Activated naive CD4-positive, alpha-beta T cell treated with anti-CD3 and anti-CD28 coated beads, Interleukin-2, amount 10 ng/mL, durations not matched to agents 7 days and 5 days (primary cell): ENCODE results near the gene SOCS3.
"Not testable (repeated sequence)": the region's sequence is repeated elsewhere in the genome, so short reads cannot be mapped to it uniquely, and the experiment has no call there.

Source experiments
- CTCF ChIA-PET: fragments of 350-600 bp; sonication (Branson Sonifier 250); formaldehyde crosslinking; loops from one replicate; lab custom pipeline; 2021; ENCODE audit warnings: antibody characterized with exemption; lab: Charles Lee
- DNase-seq: peaks from one replicate; pipeline ENCODE4 v3.0.0-alpha.2; 2020
- H3K27ac Mint-ChIP-seq: one replicate; pipeline ENCODE4 v1.8.0; 2021; ENCODE audit warnings: mild to moderate bottlenecking, moderate library complexity, mixed read lengths
- H3K27me3 Mint-ChIP-seq: one replicate; pipeline ENCODE4 v1.8.0; 2021; ENCODE audit warnings: mild to moderate bottlenecking, mixed read lengths
- H3K36me3 Mint-ChIP-seq: one replicate; pipeline ENCODE4 v1.8.0; 2021; ENCODE audit warnings: mixed read lengths
- H3K4me1 Mint-ChIP-seq: one replicate; pipeline ENCODE4 v1.8.0; 2021; ENCODE audit warnings: mixed read lengths
- H3K4me3 Mint-ChIP-seq: one replicate; pipeline ENCODE4 v1.8.0; 2021; ENCODE audit warnings: mild to moderate bottlenecking, moderate library complexity, mixed read lengths
- H3K9me3 Mint-ChIP-seq: one replicate; pipeline ENCODE4 v1.8.0; 2021; ENCODE audit warnings: mixed read lengths

Gene SOCS3

DNA sequence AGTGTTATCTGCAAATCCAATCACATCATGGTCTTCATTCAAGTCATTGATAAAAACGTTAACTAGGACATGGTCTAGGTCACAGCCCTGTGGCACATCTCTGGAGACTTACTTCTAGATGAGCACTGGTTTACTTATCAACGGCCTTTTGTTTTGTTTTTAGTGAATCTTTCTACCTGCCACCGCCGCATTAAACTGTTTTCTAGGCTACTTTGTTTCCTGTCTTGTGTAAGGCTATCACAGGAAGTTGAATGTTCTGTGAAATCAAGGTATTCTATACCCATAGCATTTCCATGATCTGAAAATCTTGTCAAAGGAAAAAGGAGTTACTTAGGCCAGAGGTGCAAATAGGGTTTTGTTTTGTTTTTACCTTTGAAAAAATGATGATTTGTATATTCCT is 26.9 kb downstream of the SOCS3 start:
- CTCF ChIA-PET = no interaction called here
- DNase-seq = no peak
- H3K36me3 Mint-ChIP-seq = no peaks in the 10 kb centered on the region
- peaks cover 40% of the 10 kb centered on the region for H3K4me1 Mint-ChIP-seq
- H3K4me3 Mint-ChIP-seq = no peak overlapping the region
- peak overlapping the region; percentile 88 for H3K27ac Mint-ChIP-seq
- no peaks in the 10 kb centered on the region for H3K9me3 Mint-ChIP-seq
- peaks cover 32% of the 10 kb centered on the region for H3K27me3 Mint-ChIP-seq

GRCh38 chr17:78331355-78331754 is 28.5 kb downstream of the SOCS3 start:
- H3K36me3 Mint-ChIP-seq, CTCF ChIA-PET, H3K9me3 Mint-ChIP-seq, H3K4me3 Mint-ChIP-seq, DNase-seq: not testable (repeated sequence)
- Mint-ChIP-seq H3K27ac (peak overlapping the region; percentile 37), H3K27me3 (peaks cover 20% of the 10 kb centered on the region), H3K4me1 (peaks cover 37% of the 10 kb centered on the region)

GRCh38 chr17:78330570-78331224 is 29.2 kb downstream of the SOCS3 start:
- no peaks in the 10 kb centered on the region for H3K9me3 Mint-ChIP-seq
- no peak overlapping the region for H3K27ac Mint-ChIP-seq

GRCh38 chr17:78329263-78330059 is 30.4 kb downstream of the SOCS3 start:
- H3K4me1 Mint-ChIP-seq = peaks cover 39% of the 10 kb centered on the region
- peaks cover 12% of the 10 kb centered on the region for H3K27me3 Mint-ChIP-seq
- CTCF ChIA-PET = interaction anchor here (1.1 kb wide), 1 partner anchor 10 kb away, joined by 4 read pairs; no protein-coding TSS in a partner anchor
- no peak overlapping the region for H3K27ac Mint-ChIP-seq
- DNase-seq = no peak
- H3K9me3 Mint-ChIP-seq = no peaks in the 10 kb centered on the region
- no peak overlapping the region for H3K4me3 Mint-ChIP-seq
- no peaks in the 10 kb centered on the region for H3K36me3 Mint-ChIP-seq

More at GRCh38 chr17:78330570-78331224, 29.2 kb downstream of the SOCS3 start:
- no peak for DNase-seq
- CTCF ChIA-PET = no interaction called here
- H3K4me1 Mint-ChIP-seq = peaks cover 37% of the 10 kb centered on the region
- no peaks in the 10 kb centered on the region for H3K36me3 Mint-ChIP-seq
- no peak overlapping the region for H3K4me3 Mint-ChIP-seq
- H3K27me3 Mint-ChIP-seq = peaks cover 17% of the 10 kb centered on the region

- CTCF ChIA-PET = no interaction called here
- H3K9me3 Mint-ChIP-seq = no peaks in the 10 kb centered on the region
- peaks cover 37% of the 10 kb centered on the region for H3K4me1 Mint-ChIP-seq
- no peak overlapping the region for H3K4me3 Mint-ChIP-seq
- H3K27ac Mint-ChIP-seq = no peak overlapping the region
- no peaks in the 10 kb centered on the region for H3K36me3 Mint-ChIP-seq
- H3K27me3 Mint-ChIP-seq = peaks cover 14% of the 10 kb centered on the region
- DNase-seq = no peak
Observed at GRCh38 chr17:78327880-78328279, 32.0 kb downstream of the SOCS3 start.

DNA sequence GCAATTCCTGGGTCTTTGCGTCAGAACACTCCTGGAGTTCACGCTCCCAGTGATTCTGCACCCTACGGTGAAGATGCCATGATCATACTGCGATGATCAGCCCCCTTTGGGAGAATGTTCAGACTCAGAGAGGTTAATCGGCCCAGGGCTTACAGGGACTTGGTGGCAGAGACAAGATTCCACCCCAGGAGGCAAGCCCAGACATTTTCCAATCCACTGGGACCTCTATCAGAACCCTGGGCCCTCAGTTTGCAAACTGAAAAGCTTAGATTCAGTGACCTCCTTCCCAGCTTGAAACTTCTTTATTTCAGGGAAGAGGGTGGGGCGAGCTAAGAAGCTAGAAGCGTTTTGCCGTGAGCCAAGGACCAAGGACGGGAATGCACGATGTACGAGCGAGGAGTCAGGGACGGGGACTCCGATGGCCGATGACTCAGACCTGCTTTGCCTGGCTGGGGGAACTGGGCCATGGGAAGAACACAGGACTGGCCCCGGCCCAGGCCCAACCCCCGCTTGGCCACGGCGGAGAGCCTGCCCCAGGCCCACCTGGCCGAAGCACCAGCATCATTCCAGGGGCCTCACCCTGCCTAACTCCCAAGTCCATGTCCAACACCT is 34.7 kb downstream of the SOCS3 start:
- no peak for DNase-seq
- peaks cover 19% of the 10 kb centered on the region for H3K27me3 Mint-ChIP-seq
- no peaks in the 10 kb centered on the region for H3K9me3 Mint-ChIP-seq
- H3K4me1 Mint-ChIP-seq = peaks cover 23% of the 10 kb centered on the region
- H3K4me3 Mint-ChIP-seq = no peak overlapping the region
- peak overlapping the region; percentile 26 for H3K27ac Mint-ChIP-seq
- CTCF ChIA-PET = interaction anchor here (1.1 to 1.5 kb wide), 2 partner anchors 14 to 37 kb away, joined by 3 to 5 read pairs; no protein-coding TSS in a partner anchor
- H3K36me3 Mint-ChIP-seq = no peaks in the 10 kb centered on the region

DNA sequence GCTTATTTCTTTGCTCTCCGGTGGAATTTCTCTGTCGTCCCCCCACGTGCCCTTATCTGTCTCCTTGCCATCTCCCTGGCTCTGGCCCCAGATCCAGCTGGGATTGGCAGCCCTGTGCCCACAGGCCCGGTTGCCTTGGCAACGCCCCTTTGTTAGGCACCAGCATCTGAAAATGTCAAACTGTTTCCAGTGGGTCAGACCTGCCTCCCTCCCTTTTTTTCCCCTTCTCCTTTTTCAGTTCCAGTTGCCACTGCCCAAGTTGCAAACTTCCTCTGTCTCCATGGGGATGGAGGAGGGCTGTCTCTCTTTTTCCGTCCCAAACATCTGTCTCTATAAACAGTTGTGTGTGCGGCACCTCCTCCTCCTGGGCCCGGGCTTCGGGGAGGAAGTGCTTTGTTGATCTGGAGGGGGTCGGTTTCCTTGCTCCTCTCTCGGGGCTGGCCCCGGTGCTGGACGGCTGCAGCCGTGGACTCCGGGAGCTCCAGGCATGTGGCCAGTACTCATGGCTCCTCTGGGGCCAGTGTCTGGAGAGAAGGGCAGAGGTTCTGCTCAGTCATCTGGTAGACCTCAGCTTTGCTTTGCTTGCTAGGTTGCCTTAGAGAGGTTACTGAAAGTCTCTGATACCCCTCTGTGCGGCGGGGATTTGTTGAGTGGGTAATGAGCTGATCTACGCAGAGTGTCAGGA is 35.3 kb downstream of the SOCS3 start:
- H3K36me3 Mint-ChIP-seq = no peaks in the 10 kb centered on the region
- CTCF ChIA-PET = interaction anchor here (1.1 kb wide), 1 partner anchor 14 kb away, joined by 5 read pairs; no protein-coding TSS in a partner anchor
- H3K9me3 Mint-ChIP-seq = no peaks in the 10 kb centered on the region
- peaks cover 23% of the 10 kb centered on the region for H3K4me1 Mint-ChIP-seq
- peak overlapping the region; percentile 26 for H3K27ac Mint-ChIP-seq
- H3K4me3 Mint-ChIP-seq = peak overlapping the region; percentile 13
- DNase-seq = peak; percentile 57
- H3K27me3 Mint-ChIP-seq = peaks cover 19% of the 10 kb centered on the region

- Mint-ChIP-seq H3K27me3 (peaks cover 19% of the 10 kb centered on the region), H3K4me3 (no peak overlapping the region), H3K36me3 (no peaks in the 10 kb centered on the region), H3K4me1 (peaks cover 18% of the 10 kb centered on the region), H3K27ac (no peak overlapping the region), H3K9me3 (no peaks in the 10 kb centered on the region)
- CTCF ChIA-PET = no interaction called here
- no peak for DNase-seq
Observed at GRCh38 chr17:78323826-78324390, 36.0 kb downstream of the SOCS3 start.

- Mint-ChIP-seq H3K27me3 (peaks cover 27% of the 10 kb centered on the region), H3K36me3 (no peaks in the 10 kb centered on the region), H3K4me1 (peaks cover 17% of the 10 kb centered on the region), H3K27ac (peak overlapping the region; percentile 19), H3K4me3 (no peak overlapping the region), H3K9me3 (no peaks in the 10 kb centered on the region)
- CTCF ChIA-PET = no interaction called here
- DNase-seq = no peak
Observed at GRCh38 chr17:78322858-78323455, 36.9 kb downstream of the SOCS3 start.

DNA sequence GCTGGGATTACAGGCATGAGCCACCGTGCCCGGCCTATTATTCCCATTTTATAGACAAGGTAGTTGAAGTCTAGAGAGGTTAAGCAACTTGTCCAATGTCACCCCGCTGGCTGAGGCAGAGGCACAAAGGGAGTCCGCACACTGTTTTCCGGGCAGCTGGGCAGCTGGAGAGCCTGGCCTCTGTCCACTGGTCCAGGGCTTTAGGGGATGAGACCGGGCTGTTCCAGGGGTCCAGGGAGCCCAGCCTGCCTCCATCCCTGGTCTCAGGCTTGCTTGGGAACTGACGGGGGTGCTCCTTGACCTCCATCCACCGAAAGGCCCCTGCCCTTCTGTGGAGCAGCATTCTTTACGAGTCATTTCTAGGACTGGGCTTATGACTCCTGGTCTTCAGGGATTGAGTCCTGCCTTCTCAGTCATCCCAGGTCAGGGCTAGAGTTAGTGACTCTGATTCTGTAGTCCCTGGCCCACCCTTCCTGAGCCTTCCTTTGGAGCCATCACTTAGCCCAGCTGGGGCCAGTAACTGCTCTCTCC is 37.5 kb downstream of the SOCS3 start:
- Mint-ChIP-seq H3K9me3 (no peaks in the 10 kb centered on the region), H3K36me3 (no peaks in the 10 kb centered on the region), H3K27me3 (peaks cover 33% of the 10 kb centered on the region), H3K4me1 (peaks cover 22% of the 10 kb centered on the region), H3K27ac (no peak overlapping the region), H3K4me3 (no peak overlapping the region)
- no peak for DNase-seq
- CTCF ChIA-PET = no interaction called here

- DNase-seq = no peak
- no peaks in the 10 kb centered on the region for H3K9me3 Mint-ChIP-seq
Observed at GRCh38 chr17:78318843-78319242, 41.0 kb downstream of the SOCS3 start.

GRCh38 chr17:78318407-78318806 is 41.5 kb downstream of the SOCS3 start:
- Mint-ChIP-seq H3K27me3 (peaks cover 31% of the 10 kb centered on the region), H3K4me1 (peaks cover 40% of the 10 kb centered on the region), H3K36me3 (no peaks in the 10 kb centered on the region), H3K4me3 (no peak overlapping the region), H3K27ac (no peak overlapping the region), H3K9me3 (no peaks in the 10 kb centered on the region)
- CTCF ChIA-PET = no interaction called here
- DNase-seq = no peak

More at GRCh38 chr17:78318843-78319242, 41.0 kb downstream of the SOCS3 start:
- Mint-ChIP-seq H3K36me3 (no peaks in the 10 kb centered on the region), H3K27ac (no peak overlapping the region), H3K4me1 (peaks cover 39% of the 10 kb centered on the region), H3K4me3 (no peak overlapping the region), H3K27me3 (peaks cover 27% of the 10 kb centered on the region)
- CTCF ChIA-PET = no interaction called here

GRCh38 chr17:78317794-78318400 is 42.0 kb downstream of the SOCS3 start:
- Mint-ChIP-seq H3K9me3 (no peaks in the 10 kb centered on the region), H3K27ac (no peak overlapping the region), H3K4me3 (no peak overlapping the region), H3K36me3 (no peaks in the 10 kb centered on the region), H3K27me3 (peaks cover 36% of the 10 kb centered on the region), H3K4me1 (peaks cover 43% of the 10 kb centered on the region)
- no peak for DNase-seq
- CTCF ChIA-PET = no interaction called here
